Measurements from ENCODE around the gene ENOX1.

ENOX1 gene

GRCh38 chr13:43271152-43271551 lies 515.6 kb downstream of the ENOX1 start:
- no peak for DNase-seq

DNA sequence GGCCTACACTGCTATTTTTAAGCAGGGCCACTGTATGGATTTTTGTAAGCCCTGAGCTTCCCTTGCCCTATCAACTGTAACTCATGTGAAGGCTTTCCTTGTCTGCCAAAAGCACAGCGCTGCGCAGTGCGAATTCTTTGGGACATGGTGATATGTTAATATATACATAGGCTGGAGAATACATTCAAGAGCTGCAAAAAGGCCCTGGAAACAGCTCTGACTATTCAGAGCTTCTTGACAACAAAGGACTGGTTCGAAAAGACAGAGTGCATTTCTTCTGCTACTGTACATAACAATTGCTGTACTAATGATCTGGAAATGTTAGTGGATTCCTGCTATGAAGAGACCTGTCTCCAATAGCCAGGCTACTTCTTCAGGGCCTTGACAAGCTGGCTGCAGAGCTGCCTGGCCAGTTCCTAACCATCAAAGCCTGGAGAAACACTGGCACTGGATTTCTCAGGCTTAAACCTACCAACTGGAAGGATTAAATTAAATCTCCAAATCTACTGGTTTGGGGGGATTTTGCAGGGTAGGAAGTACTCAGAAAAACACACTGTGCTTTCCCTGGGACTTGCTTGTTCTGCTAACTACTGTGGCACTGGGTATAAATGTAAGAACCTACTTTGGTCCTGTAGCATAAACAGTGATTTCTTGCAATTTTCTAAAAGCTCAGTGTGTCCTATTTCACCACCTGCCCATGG lies 516.5 kb downstream of the ENOX1 start:
- DNase-seq: no peak

DNA sequence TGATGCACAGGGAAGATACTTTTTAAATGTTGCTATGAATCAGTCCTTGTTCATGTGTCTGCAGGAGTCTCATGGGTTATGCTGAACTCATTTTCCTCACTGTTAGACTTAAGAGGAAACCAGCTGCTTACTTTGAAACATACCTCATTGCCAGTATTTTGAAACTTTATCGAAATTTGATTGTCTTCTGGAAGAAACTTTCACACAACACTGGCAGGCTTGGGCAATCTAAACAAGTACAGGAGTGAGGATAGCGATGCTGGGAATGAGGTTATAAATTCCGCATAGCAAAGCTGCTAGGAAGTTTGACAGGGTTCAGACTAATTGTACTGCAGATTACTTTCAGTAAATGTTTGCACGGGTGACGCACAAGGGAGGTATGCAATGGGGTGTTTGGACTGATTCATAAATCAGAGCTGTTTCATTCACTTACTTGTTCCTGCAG lies 517.7 kb downstream of the ENOX1 start:
- no peak for DNase-seq

DNA sequence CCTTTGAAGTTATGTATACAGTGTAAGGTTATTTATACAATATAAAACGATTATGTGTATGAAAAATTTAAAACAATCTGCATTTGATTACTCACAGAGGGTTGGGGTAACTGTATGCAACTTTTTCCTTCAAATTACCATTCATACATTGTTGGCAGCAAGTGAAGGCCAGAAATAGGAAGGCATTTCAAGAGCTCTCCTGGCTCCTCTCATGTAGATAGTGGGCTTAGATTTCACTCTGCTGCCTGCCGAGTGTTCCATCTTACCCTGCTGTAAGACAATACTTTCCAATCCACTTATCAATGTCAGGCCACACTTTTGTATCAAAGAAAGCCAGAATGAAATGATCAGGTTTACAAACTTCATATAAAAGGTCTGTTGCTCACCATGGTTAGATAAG lies 518.1 kb downstream of the ENOX1 start:
- no peak for DNase-seq

DNA sequence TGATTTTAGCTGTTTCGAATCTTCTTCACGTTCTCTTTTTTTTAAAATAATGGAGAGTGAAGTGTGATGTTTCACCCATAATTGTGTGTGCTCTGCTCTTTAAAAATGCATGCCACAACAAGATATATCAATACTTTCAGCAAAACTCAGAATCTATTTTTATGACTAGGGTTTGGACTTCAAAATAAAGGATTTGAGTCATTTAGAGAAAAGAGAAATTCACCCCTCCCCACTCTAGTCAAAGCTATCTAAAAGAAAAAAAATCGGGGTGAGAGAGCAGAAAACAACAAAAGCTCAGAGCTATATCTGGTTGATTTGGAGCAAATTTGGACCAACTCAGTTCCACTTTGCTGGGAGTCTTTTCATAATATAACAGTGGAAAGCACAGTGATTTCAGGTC lies 518.9 kb downstream of the ENOX1 start:
- DNase-seq: no peak

GRCh38 chr13:43266936-43267615 lies 519.7 kb downstream of the ENOX1 start:
- DNase-seq: no peak

DNA sequence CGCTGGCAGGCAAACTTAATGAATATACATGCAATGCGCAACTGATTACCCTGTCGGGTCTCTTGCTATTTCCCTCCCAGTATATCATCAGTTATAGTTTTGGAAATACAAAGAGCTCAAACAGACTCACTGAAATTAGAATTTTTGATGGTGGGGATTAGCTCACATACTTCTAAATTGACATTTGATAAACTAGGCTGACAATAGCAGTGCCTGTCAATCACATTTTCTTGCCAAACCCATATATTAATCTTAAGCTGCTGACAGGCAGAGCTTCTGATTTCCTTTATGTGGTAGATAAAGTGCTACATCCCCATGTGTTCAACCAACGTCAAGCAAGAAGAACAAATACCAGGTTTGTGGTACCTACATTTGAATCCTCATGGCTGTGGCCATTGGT lies 521.7 kb downstream of the ENOX1 start:
- DNase-seq: no peak

DNA sequence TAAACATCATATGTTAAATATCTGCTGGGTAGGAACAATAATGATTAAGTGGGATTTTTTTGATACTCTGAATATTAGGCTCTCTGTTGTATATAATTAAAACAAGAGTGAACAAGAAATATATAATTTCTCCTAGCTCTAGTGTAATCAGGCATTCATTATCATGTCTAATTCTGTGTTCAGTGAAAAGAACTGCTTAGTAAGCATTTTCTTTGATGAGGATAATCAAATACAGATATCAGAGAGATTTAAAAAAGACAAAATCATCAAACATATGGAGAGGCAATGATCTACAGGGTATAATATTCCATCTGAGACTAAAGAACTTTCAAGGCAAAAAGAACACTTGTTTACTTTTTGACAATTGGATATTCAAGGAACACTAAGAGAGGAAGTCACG lies 522.3 kb downstream of the ENOX1 start:
- DNase-seq: no peak

DNA sequence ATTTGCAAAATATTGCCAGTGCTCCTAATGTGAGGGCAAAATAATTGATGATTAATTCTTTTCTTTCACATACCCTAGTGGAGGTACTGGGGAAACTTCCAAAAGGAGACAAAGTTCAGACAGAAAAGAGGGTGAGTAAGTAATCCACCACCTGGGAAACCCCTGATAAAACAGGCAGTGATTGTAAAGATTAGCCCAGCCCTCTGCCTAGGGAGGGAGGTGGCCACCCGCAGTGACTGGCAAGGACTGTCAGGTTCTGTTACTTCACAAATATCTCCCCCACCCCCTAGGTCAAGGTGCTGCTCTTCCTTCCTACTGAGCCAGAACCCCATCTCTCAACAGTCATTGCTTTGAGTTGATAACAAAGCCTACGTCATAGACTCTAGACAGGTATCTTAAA lies 523.7 kb downstream of the ENOX1 start:
- no peak for DNase-seq

- no peak for DNase-seq
Measured at GRCh38 chr13:43260999-43261398, 525.8 kb downstream of the ENOX1 start.

- no peak for DNase-seq
Measured at GRCh38 chr13:43258771-43259170, 528.0 kb downstream of the ENOX1 start.

DNA sequence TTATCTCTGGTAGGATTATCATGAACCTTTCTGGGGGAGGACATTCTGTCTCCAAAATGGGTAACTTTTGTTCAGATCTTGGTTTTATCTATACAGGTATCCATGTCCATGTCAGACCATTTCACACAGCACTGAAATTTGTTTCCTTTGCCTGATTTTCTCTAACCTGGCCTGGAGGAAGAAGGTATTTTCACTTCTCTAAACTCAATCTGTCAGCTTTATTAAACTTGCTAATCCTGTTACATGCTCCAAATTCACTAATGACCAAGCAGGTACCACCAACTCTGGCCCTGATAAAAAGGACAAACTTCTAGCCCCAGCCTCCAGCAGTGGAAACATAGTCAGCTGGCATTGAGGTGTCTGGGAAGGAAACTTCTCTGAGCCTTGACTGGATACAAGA lies 529.0 kb downstream of the ENOX1 start:
- DNase-seq: no peak

DNA sequence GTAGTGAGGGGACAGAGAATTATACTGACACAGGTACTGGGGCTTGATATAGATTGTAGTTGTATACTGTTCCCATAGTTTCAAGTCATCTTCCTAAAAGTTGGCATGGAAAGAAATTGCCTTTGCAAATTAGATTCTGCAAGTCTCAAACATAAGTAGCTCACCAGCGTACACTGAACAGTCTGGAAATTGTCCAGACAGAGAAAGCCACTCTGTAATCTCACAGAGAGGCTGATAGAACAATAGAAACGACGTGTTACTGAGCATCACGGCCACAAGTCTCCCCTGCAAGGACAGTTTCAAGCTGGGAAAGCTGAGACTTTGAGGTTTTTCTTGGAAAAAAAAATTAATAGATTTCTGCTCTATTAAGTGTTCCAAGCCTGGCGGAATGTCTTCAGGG lies 534.8 kb downstream of the ENOX1 start:
- no peak for DNase-seq

GRCh38 chr13:43246382-43246781 lies 540.4 kb downstream of the ENOX1 start:
- no peak for DNase-seq

DNA sequence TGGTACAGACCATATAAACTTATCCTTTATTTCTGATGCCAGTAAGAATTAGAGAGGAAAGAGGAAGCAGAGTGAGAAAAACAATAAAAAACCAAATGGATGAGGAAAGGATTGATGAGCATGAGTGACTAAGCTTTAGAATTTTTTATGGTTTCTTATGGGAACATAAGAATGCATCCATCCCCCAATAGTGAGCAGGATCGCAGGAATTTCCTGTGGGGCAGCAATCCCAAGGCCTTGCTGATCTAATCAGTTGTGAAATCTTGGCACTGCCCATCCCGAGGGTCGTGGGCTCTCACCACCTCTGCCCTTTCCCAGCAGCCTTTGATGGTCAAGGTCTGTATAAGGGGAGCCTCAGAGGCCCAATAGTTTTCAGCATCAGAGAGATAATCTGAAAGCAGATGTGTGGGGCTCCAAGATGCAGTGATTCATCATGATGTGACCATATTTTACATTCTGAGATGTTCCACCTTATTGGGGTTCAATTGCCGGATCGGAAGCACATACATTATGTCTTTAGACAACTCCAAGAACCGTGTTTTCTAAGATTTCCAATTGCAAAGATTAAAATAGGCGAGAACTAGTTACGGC lies 541.3 kb downstream of the ENOX1 start:
- no peak for DNase-seq

GRCh38 chr13:43244481-43244880 lies 542.3 kb downstream of the ENOX1 start:
- no peak for DNase-seq

DNA sequence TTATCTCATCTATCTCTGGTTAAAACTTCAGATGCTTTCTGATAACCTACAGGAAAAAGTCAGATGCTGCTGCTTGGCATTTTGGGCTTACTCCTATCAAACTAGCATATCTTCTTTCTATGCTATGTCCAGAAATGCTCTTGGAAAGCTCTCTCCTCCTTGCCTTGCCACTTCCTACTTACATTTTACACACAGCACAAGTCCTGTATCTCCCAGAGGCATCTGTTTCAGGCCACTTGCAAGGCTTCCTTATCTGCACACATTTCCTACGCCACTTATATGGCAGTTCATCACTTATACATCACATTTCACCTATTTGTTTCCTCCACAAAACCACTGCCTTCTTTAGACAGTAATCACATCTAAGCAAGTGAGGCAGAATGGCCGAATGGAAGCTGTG lies 543.1 kb downstream of the ENOX1 start:
- DNase-seq: no peak

DNA sequence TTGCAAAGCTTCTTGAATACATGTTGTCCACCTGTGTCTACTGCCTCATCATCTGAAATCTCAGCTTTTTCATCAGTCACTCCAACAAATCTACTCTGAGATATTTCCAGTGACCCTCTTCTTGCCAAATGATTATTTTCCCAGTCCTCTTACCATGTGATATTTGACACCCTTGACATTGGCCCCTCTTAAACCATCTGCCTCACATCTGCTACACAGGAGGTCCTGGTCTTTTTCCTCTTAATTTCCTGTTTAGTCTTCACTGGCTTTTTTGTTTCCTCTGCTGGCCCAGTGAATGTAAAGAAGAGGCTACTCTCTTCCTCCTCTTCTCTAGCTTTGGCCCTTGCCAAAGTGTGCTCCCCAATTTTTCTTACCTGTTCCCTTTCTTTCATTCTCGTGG lies 544.7 kb downstream of the ENOX1 start:
- DNase-seq: no peak

- DNase-seq: no peak
Measured at GRCh38 chr13:43240278-43240677, 546.5 kb downstream of the ENOX1 start.

DNA sequence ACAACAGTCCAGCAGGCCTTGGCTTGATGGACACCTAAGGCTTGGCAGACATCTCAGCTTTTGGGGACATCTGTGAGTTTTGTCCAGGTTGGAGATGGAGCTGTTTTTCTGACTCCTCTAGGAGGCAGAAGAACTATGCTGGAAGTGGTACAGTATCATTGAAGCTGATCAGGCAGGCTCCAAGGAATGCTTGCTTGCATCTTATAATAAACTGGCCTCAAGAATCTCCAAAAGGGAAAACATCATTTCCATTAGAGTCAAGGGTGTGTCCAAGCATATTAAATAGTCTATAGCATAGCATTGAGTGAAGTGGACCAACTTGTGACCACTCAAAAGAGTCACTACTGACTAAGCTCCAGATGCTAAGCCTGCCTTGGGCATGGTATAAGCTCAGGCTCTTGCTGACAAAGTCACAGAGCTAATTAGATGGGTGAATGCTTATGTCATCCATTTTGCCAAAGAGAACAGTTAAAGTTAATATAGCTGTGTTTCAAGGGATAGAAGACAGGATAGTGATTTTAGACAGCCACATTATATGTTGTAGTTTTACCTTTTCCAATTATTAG lies 547.4 kb downstream of the ENOX1 start:
- no peak for DNase-seq

DNA sequence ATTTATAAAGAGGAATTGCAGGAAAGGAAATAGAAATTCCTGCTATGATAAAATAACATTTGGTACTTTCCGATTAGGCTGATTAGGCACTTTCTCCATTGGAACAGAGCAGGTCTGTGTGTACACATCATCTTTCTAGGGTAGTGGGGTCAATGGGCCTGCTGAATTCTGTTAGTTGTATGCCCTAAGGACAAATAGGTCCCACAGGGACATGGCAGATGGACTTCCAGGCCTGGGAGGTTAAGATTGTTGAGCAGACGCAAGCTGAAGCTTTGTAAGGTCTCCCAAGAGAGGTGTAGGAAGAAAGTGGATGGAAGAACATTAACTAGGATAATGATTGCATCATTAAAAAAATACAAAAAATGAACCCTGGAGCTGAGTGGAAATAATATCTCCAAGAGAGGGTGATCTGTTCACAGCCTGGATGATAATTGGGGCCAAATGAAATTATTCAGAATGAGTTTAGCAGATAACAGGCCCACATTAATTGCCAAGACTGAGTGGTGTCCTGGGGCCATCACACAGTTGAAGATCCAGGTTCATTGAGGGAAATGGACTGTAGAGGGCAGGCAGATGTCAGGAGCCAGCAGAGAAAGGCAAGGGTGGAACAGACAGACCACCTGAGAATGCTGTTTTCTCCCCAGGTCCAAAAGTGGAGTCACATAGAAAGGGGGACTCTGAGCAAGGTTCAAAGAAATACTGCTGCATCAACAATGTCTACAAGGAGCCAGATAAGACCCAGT lies 548.3 kb downstream of the ENOX1 start:
- no peak for DNase-seq

GRCh38 chr13:43237616-43238015 lies 549.2 kb downstream of the ENOX1 start:
- no peak for DNase-seq

DNA sequence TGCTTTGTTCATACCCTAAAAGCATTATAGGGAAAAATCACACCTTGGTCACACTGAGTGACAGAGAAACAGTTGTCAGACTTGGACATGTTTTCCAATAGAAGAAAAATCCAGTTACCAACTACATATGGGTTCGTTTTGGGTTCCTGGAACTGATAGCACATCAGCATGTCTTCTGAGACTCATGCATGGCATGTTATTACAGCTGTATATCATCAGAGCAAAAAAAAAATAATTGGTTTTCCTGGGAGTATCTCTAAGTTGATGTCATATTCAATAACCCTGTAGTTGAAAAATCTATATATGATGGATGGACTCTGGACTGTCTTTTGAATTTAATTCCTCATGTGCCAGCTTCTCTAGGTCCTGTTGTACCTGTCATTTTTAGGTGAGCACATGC lies 551.7 kb downstream of the ENOX1 start:
- DNase-seq: no peak
